Measurements from ENCODE around the gene PIH1D1. TPM values are rescaled to one million over a fixed set of nuclear protein-coding genes. Genes with fewer than 3 reads are reported as not detected.
A peak's percentile ranks its signal among the peaks of the same experiment; 100 is the strongest.

Gene PIH1D1
- total RNA-seq, 1 experiment from 2014 or later: 153 TPM

DNA sequence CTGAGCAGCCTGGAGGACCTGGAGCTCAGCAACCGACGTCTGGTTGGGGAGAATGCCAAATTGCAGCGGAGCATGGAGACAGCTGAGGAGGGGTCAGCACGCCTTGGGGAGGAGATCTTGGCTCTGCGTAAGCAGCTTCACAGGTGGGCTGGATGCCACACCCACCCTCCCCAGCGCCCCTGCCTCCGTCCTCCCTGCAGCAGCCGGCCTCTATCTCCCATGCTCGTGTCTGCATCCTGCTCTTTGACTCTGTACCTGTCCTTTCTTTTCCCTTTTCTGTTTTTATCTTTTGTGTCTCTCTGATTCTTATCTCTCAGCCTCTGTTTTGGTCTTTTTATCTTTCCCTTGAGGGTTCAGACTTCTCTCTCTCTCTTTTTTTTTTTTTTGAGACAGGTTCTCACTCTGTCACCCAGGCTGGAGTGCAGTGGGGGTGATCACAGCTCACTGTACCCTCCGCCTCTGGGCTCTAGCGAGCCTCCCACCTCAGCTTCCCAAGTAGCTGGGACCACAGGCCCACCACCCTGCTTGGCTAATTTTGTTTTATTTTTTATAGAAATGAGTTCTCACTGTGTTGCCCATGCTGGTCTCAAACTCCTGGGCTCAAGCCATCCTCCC lies 53.5 kb downstream of the PIH1D1 start:
- no peak for DNase-seq (ENCODE audit: low spot score)
- no peaks in the 10 kb centered on the region for H3K36me3 Mint-ChIP-seq
- ATAC-seq: no peak
- TF ChIP-seq IRF2 (CRISPR knock-in tag; IDR thresholded peaks at IDR 0.05; ENCODE audit: borderline replicate concordance, low read depth) (no peak), ZNF425 (CRISPR knock-in tag; conservative IDR thresholded peaks at IDR 0.05) (no peak), HMGXB4 (CRISPR knock-in tag; IDR thresholded peaks at IDR 0.05) (no peak), CTCF (IDR thresholded peaks at IDR 0.05) (no peak), FOXK1 (CRISPR knock-in tag; IDR thresholded peaks at IDR 0.05) (no peak), KAT7 (CRISPR knock-in tag; IDR thresholded peaks at IDR 0.05; ENCODE audit: borderline replicate concordance) (no peak)
- TF ChIP-seq, protein P1, sequence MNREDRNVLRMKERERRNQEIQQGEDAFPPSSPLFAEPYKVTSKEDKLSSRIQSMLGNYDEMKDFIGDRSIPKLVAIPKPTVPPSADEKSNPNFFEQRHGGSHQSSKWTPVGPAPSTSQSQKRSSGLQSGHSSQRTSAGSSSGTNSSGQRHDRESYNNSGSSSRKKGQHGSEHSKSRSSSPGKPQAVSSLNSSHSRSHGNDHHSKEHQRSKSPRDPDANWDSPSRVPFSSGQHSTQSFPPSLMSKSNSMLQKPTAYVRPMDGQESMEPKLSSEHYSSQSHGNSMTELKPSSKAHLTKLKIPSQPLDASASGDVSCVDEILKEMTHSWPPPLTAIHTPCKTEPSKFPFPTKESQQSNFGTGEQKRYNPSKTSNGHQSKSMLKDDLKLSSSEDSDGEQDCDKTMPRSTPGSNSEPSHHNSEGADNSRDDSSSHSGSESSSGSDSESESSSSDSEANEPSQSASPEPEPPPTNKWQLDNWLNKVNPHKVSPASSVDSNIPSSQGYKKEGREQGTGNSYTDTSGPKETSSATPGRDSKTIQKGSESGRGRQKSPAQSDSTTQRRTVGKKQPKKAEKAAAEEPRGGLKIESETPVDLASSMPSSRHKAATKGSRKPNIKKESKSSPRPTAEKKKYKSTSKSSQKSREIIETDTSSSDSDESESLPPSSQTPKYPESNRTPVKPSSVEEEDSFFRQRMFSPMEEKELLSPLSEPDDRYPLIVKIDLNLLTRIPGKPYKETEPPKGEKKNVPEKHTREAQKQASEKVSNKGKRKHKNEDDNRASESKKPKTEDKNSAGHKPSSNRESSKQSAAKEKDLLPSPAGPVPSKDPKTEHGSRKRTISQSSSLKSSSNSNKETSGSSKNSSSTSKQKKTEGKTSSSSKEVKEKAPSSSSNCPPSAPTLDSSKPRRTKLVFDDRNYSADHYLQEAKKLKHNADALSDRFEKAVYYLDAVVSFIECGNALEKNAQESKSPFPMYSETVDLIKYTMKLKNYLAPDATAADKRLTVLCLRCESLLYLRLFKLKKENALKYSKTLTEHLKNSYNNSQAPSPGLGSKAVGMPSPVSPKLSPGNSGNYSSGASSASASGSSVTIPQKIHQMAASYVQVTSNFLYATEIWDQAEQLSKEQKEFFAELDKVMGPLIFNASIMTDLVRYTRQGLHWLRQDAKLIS (CRISPR knock-in tag; IDR thresholded peaks at IDR 0.05; ENCODE audit: borderline replicate concordance): no peak
- CTCF ChIA-PET: interaction anchor here (0.6 to 2.0 kb wide), 7 partner anchors 19 to 46 kb away, joined by 3 to 6 read pairs (median 3); partner anchors contain the start of gene DKKL1
- POLR2A ChIA-PET: no interaction called here
- H3K4me3 Mint-ChIP-seq: no peak overlapping the region
- peak overlapping the region; percentile 48; the same call in 1 of the 2 replicates for H3K27ac Mint-ChIP-seq
- H3K9me3 Mint-ChIP-seq: no peaks in the 10 kb centered on the region
- H3K27me3 Mint-ChIP-seq (ENCODE audit: low read depth): no peaks in the 10 kb centered on the region; the same call in 1 of the 2 replicates
- H3K4me1 Mint-ChIP-seq: peaks cover 46% of the 10 kb centered on the region

DNA sequence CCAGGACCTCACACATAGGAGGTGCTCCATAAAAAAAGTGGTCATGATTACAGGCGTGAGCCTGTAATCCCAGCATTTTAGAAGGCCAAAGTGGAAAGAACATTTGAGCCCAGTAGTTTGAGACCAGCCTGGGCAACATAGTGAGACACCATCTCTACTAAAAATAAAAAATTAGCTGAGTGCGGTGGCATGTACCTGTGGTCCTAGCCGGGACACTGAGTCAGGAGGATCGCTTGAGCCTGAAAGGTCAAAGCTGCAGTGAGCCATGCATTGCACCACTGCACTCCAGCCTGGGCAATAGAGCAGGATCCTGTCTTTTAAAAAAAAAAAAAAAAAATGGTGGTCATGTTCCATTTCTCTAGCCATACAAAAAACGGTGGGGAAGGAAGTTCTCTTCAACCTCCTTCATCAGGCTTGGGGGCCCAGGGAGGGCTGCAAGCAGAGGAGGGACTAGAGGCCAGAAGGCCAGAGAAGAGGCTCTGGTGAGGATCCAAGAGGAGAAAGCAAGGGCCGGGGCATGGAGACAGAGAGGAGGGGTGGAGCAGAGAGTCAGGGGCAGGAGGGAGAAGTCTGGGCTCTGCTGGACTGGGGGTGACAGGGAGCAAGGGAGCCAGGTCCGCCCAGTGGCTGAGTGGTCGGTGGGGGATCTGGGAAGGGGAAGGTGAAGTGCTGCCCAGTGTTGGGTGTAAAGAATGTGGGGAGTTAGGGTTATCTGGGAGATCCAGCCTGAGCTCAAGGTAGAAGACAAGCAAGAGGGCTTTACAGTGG lies 54.7 kb downstream of the PIH1D1 start:
- no peak overlapping the region for H3K27ac Mint-ChIP-seq
- no peaks in the 10 kb centered on the region for H3K36me3 Mint-ChIP-seq

More for the DNA sequence above, 54.7 kb downstream of the PIH1D1 start:
- peaks cover 46% of the 10 kb centered on the region for H3K4me1 Mint-ChIP-seq
- ATAC-seq (no peak), DNase-seq (ENCODE audit: low spot score) (no peak)
- H3K27me3 Mint-ChIP-seq (ENCODE audit: low read depth): no peaks in the 10 kb centered on the region; the same call in 1 of the 2 replicates
- H3K9me3 Mint-ChIP-seq: no peaks in the 10 kb centered on the region
- H3K4me3 Mint-ChIP-seq: no peak overlapping the region
- ChIA-PET POLR2A (no interaction called here), CTCF (interaction anchor here (1.2 to 2.0 kb wide), 4 partner anchors 20 to 46 kb away, joined by 4 to 6 read pairs (median 6); partner anchors contain the start of gene GFY)
- TF ChIP-seq ZNF121 (CRISPR knock-in tag; IDR thresholded peaks at IDR 0.05) (peak; percentile 87), HMGA2 (CRISPR knock-in tag; IDR thresholded peaks at IDR 0.05) (no peak)

Small RNA genes lying within 50 kb of the gene (microRNA-seq; reads per million reads assigned to microRNA genes)
- gene MIR150 (ENCODE audit: borderline number of aligned reads): 16.4 reads per million, percentile 37 among the genes with 10 or more reads in this experiment

Other genes starting within 250 kb of the PIH1D1 start
- gene SLC6A16, start 126.6 kb downstream of the PIH1D1 start, total RNA-seq (2021): 1.5 to 2.2 TPM (median 2.1 TPM) in 3 replicates
- 0.27 to 1.6 TPM (median 1.2 TPM) in 3 replicates for gene CD37, start 116.4 kb downstream of the PIH1D1 start, total RNA-seq (2021)
- 104 to 106 TPM (median 104 TPM) in 3 replicates for gene TEAD2, start 89.4 kb downstream of the PIH1D1 start, total RNA-seq (2021)
- 2.4 to 3.0 TPM (median 2.9 TPM) in 3 replicates for gene DKKL1, start 87.9 kb downstream of the PIH1D1 start, total RNA-seq (2021)
- 0.14 to 0.42 TPM in 2 of 3 replicates, not detected in the other for gene KASH5, start 63.6 kb downstream of the PIH1D1 start, total RNA-seq (2021)
- 1.0 to 1.7 TPM (median 1.5 TPM) in 3 replicates for gene PTH2, start 28.4 kb downstream of the PIH1D1 start, total RNA-seq (2021)
- gene GFY, start 26.4 kb downstream of the PIH1D1 start, total RNA-seq (2021): 0.85 to 1.4 TPM (median 0.87 TPM) in 3 replicates
- gene SLC17A7, start 10.3 kb downstream of the PIH1D1 start, total RNA-seq (2021): 1.6 to 2.8 TPM (median 2.1 TPM) in 3 replicates
- 44.3 to 53.6 TPM (median 52.6 TPM) in 3 replicates for gene ALDH16A1, start 1.4 kb upstream of the PIH1D1 start, total RNA-seq (2021)
- 2.9 to 5.3 TPM (median 3.6 TPM) in 3 replicates for gene FLT3LG, start 22.4 kb upstream of the PIH1D1 start, total RNA-seq (2021)
- 3,861 to 4,362 TPM (median 4,362 TPM) in 3 replicates for gene RPL13A, start 35.8 kb upstream of the PIH1D1 start, total RNA-seq (2021)
- gene RPS11, start 44.6 kb upstream of the PIH1D1 start, total RNA-seq (2021): 2,299 to 2,683 TPM (median 2,679 TPM) in 3 replicates
- gene FCGRT, start 60.8 kb upstream of the PIH1D1 start, total RNA-seq (2021): 53.8 to 69.9 TPM (median 61.2 TPM) in 3 replicates
- 14.3 to 20.6 TPM (median 20.3 TPM) in 3 replicates for gene RCN3, start 76.2 kb upstream of the PIH1D1 start, total RNA-seq (2021)
- gene NOSIP, start 128.7 kb upstream of the PIH1D1 start, total RNA-seq (2021): 82.3 to 97.9 TPM (median 87.6 TPM) in 3 replicates
- gene PRRG2, start 129.5 kb upstream of the PIH1D1 start, total RNA-seq (2021): 5.9 to 7.0 TPM (median 6.9 TPM) in 3 replicates
- 78.6 to 86.1 TPM (median 83.3 TPM) in 3 replicates for gene PRR12, start 139.4 kb upstream of the PIH1D1 start, total RNA-seq (2021)
- 11.4 to 17.9 TPM (median 15.7 TPM) in 3 replicates for gene RRAS, start 188.3 kb upstream of the PIH1D1 start, total RNA-seq (2021)
- 103 to 109 TPM (median 105 TPM) in 3 replicates for gene SCAF1, start 190.4 kb upstream of the PIH1D1 start, total RNA-seq (2021)
- 149 to 165 TPM (median 154 TPM) in 3 replicates for gene IRF3, start 214.0 kb upstream of the PIH1D1 start, total RNA-seq (2021)
- gene BCL2L12, start 214.1 kb upstream of the PIH1D1 start, total RNA-seq (2021): 139 to 146 TPM (median 140 TPM) in 3 replicates
- 500 to 527 TPM (median 518 TPM) in 3 replicates for gene PRMT1, start 225.5 kb upstream of the PIH1D1 start, total RNA-seq (2021)
- gene ADM5, start 237.8 kb upstream of the PIH1D1 start, total RNA-seq (2021): 5.9 to 6.7 TPM (median 6.2 TPM) in 3 replicates
- gene CPT1C, start 239.3 kb upstream of the PIH1D1 start, total RNA-seq (2021): 74.6 to 89.5 TPM (median 85.4 TPM) in 3 replicates